ENCODE measurements around the gene NUP160. TPM values are rescaled to one million over a fixed set of nuclear protein-coding genes. Genes with fewer than 3 reads are reported as not detected.
"Not testable (repeated sequence)": the region's sequence is repeated elsewhere in the genome, so short reads cannot be mapped to it uniquely, and the experiment has no call there.

The NUP160 gene
- total RNA-seq, 1 donor from 2014 or later = 28.3 TPM

GRCh38 chr11:47828284-47828683, 19.9 kb downstream of the NUP160 start:
- DNase-seq (ENCODE audit: extremely low spot score, unreplicated experiment) = no peak
- H3K4me3 Mint-ChIP-seq (ENCODE audit: unreplicated experiment) = no peak overlapping the region
- TF ChIP-seq CTCF (IDR thresholded peaks at IDR 0.05) = no peak
- H3K36me3 Mint-ChIP-seq (ENCODE audit: unreplicated experiment) = peaks cover 31% of the 10 kb centered on the region
- H3K27me3 Mint-ChIP-seq (ENCODE audit: unreplicated experiment) = no peaks in the 10 kb centered on the region
- no peaks in the 10 kb centered on the region for H3K4me1 Mint-ChIP-seq (ENCODE audit: unreplicated experiment)
- no peak overlapping the region for H3K27ac Mint-ChIP-seq (ENCODE audit: unreplicated experiment)
- H3K9me3 Mint-ChIP-seq (ENCODE audit: unreplicated experiment) = no peaks in the 10 kb centered on the region

- not testable (repeated sequence) for H3K27ac Mint-ChIP-seq (ENCODE audit: unreplicated experiment); H3K27me3 Mint-ChIP-seq (ENCODE audit: unreplicated experiment); H3K9me3 Mint-ChIP-seq (ENCODE audit: unreplicated experiment); H3K4me3 Mint-ChIP-seq (ENCODE audit: unreplicated experiment); DNase-seq (ENCODE audit: extremely low spot score, unreplicated experiment); H3K4me1 Mint-ChIP-seq (ENCODE audit: unreplicated experiment)
- peaks cover 34% of the 10 kb centered on the region for H3K36me3 Mint-ChIP-seq (ENCODE audit: unreplicated experiment)
Observed at GRCh38 chr11:47822664-47823063, 25.5 kb downstream of the NUP160 start.

- no peak overlapping the region for H3K27ac Mint-ChIP-seq (ENCODE audit: unreplicated experiment)
- no peak overlapping the region for H3K4me3 Mint-ChIP-seq (ENCODE audit: unreplicated experiment)
- H3K36me3 Mint-ChIP-seq (ENCODE audit: unreplicated experiment) = peaks cover 40% of the 10 kb centered on the region
- no peaks in the 10 kb centered on the region for H3K4me1 Mint-ChIP-seq (ENCODE audit: unreplicated experiment)
- no peaks in the 10 kb centered on the region for H3K27me3 Mint-ChIP-seq (ENCODE audit: unreplicated experiment)
- no peak for TF ChIP-seq CTCF (IDR thresholded peaks at IDR 0.05)
- H3K9me3 Mint-ChIP-seq (ENCODE audit: unreplicated experiment) = no peaks in the 10 kb centered on the region
- no peak for DNase-seq (ENCODE audit: extremely low spot score, unreplicated experiment)
Observed at GRCh38 chr11:47819743-47820142, 28.4 kb downstream of the NUP160 start.

DNA sequence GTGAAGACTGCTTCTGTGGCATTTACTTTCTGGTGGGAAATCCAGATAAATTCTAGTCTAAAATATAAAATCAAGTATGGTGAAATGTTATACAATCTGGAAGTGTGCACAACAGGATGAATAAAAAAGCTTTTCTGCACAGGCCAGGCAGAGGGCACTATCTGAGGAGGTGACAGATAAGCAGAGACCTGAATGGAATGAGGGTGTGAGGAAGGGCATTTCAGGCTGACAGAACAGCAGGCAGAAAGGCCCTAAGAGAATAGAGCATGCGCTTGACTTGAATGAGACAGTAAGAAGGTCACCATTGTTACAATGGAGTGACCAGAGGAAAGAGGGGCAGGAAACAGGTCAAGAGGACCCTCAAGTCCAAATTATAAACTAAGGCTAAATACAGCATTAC, 47.4 kb downstream of the NUP160 start:
- no peak overlapping the region for H3K4me3 Mint-ChIP-seq (ENCODE audit: unreplicated experiment)
- H3K36me3 Mint-ChIP-seq (ENCODE audit: unreplicated experiment) = peaks cover 34% of the 10 kb centered on the region
- H3K27me3 Mint-ChIP-seq (ENCODE audit: unreplicated experiment) = no peaks in the 10 kb centered on the region
- no peak for DNase-seq (ENCODE audit: extremely low spot score, unreplicated experiment)
- H3K27ac Mint-ChIP-seq (ENCODE audit: unreplicated experiment) = no peak overlapping the region
- H3K9me3 Mint-ChIP-seq (ENCODE audit: unreplicated experiment) = no peaks in the 10 kb centered on the region
- H3K4me1 Mint-ChIP-seq (ENCODE audit: unreplicated experiment) = no peaks in the 10 kb centered on the region
- no peak for TF ChIP-seq CTCF (IDR thresholded peaks at IDR 0.05)

DNA sequence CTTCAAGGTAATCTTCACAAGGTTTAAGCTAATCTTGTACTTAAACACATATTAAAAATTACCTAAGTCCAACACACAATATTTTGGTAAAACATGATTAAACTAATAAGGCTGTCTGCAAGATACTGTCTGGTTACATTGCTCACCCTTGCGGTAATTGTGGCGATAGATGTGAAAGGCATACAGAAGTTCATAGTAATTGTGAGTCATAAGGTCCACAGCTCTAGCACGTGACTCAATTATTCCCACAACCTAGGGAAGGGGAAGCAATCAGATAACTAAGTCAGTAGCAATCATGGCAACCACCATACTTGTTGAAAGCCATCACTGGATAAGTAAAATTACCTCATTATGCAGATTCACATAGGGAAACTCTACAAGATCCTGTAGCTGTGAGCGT, 50.5 kb downstream of the NUP160 start:
- H3K36me3 Mint-ChIP-seq (ENCODE audit: unreplicated experiment) = peaks cover 30% of the 10 kb centered on the region
- DNase-seq (ENCODE audit: extremely low spot score, unreplicated experiment) = no peak
- no peak overlapping the region for H3K4me3 Mint-ChIP-seq (ENCODE audit: unreplicated experiment)
- no peaks in the 10 kb centered on the region for H3K4me1 Mint-ChIP-seq (ENCODE audit: unreplicated experiment)
- no peaks in the 10 kb centered on the region for H3K9me3 Mint-ChIP-seq (ENCODE audit: unreplicated experiment)
- H3K27me3 Mint-ChIP-seq (ENCODE audit: unreplicated experiment) = no peaks in the 10 kb centered on the region
- TF ChIP-seq CTCF (IDR thresholded peaks at IDR 0.05) = no peak
- no peak overlapping the region for H3K27ac Mint-ChIP-seq (ENCODE audit: unreplicated experiment)

All from osteocyte (in vitro differentiated cells).